K562 (cell line): ENCODE results near the gene C9orf50. TPM values are rescaled to one million over a fixed set of nuclear protein-coding genes. Genes with fewer than 3 reads are reported as not detected.

ENCODE experiments used
- ASH1L ChIP-seq: fragments of 450-650 bp; IDR thresholded peaks from 2 replicates; pipeline ENCODE4 v1.6.1; 2018; ENCODE audit warnings: borderline replicate concordance, mild to moderate bottlenecking, low read depth; ENCODE audit not compliant: partially characterized antibody
- BCOR ChIP-seq: fragments of 450-650 bp; IDR thresholded peaks from 2 replicates; pipeline ENCODE4 v1.6.1; 2016
- ERF ChIP-seq: fragments of 450-650 bp; formaldehyde crosslinking; IDR thresholded peaks from 2 replicates; pipeline ENCODE4 v1.4.0; 2020; ENCODE audit warnings: mild to moderate bottlenecking, mixed read lengths
- EZH2 ChIP-seq: IDR thresholded peaks from 2 replicates; pipeline ENCODE4 v1.6.1; 2012; ENCODE audit warnings: low read depth, mild to moderate bottlenecking, inconsistent platforms, low read length, borderline replicate concordance
- HDAC1 ChIP-seq, 2 experiments: fragments of 450-650 bp; IDR thresholded peaks; 2 replicates each; pipeline ENCODE4 v1.6.1; 2016 to 2017; ENCODE audit warnings: inconsistent platforms in 1 of 2, mild to moderate bottlenecking in 1 of 2, moderate library complexity in 1 of 2
- KDM1A ChIP-seq, 2 experiments: fragments of 450-650 bp; IDR thresholded peaks; 2 replicates each; pipeline ENCODE4 v1.6.1; 2016; ENCODE audit warnings: mild to moderate bottlenecking in 2 of 2
- LCOR ChIP-seq: sonication (generic); formaldehyde crosslinking; IDR thresholded peaks from 2 replicates; pipeline ENCODE4 v1.8.0; 2022; ENCODE audit warnings: mild to moderate bottlenecking, missing genetic modification reagents
- MXI1 ChIP-seq: IDR thresholded peaks from 2 replicates; pipeline ENCODE4 v1.6.1; 2011; ENCODE audit warnings: low read depth, mild to moderate bottlenecking, improper control_type of control experiment, low read length
- PTRF ChIP-seq: fragments of 450-650 bp; IDR thresholded peaks from 2 replicates; pipeline ENCODE4 v1.6.1; 2016; ENCODE audit warnings: mild to moderate bottlenecking, missing genetic modification characterization, missing compliant biosample characterization
- RCOR1 ChIP-seq, 2 experiments: IDR thresholded peaks; 2 replicates each; pipeline ENCODE4 v1.6.1; 2012; ENCODE audit warnings: low read depth in 2 of 2, low read length in 2 of 2, borderline replicate concordance in 1 of 2, improper control_type of control experiment in 1 of 2
- SMARCA5 ChIP-seq: fragments of 450-650 bp; IDR thresholded peaks from 2 replicates; pipeline ENCODE4 v1.6.1; 2016
- SRF ChIP-seq, 2 experiments: fragments of 250-450, 450-650 bp in 1 of 2; sonication (Bioruptor Pico) in 1 of 2; sonication (generic) in 1 of 2; formaldehyde crosslinking; IDR thresholded peaks; 2 replicates each; pipeline versions ENCODE4 v1.5.0 to v1.5.1; 2020 to 2022; ENCODE audit warnings: mild to moderate bottlenecking in 1 of 2, missing genetic modification reagents in 1 of 2
- TAL1 ChIP-seq: fragments of 450-650 bp; IDR thresholded peaks from 2 replicates; pipeline ENCODE4 v1.6.1; 2016; ENCODE audit warnings: mild to moderate bottlenecking
- TBL1XR1 ChIP-seq, 2 experiments: IDR thresholded peaks; 2 replicates each; pipeline ENCODE4 v1.6.1; 2012; ENCODE audit warnings: improper control_type of control experiment in 2 of 2, low read length in 2 of 2, mild to moderate bottlenecking in 1 of 2
- ZFP36 ChIP-seq: fragments of 150-350 bp; IDR thresholded peaks from 2 replicates; pipeline ENCODE4 v1.6.1; 2018; ENCODE audit warnings: low read length, low read depth; ENCODE audit not compliant: partially characterized antibody
- ZNF174 ChIP-seq: fragments of 250-450 bp; sonication (Bioruptor Pico); IDR thresholded peaks from 2 replicates; pipeline ENCODE4 v1.4.0; 2020; ENCODE audit warnings: mild to moderate bottlenecking
- ZNF507 ChIP-seq: conservative IDR thresholded peaks from 2 replicates; pipeline ENCODE4 v1.6.1; 2017; ENCODE audit warnings: missing genetic modification characterization, missing compliant biosample characterization
- ZNF778 ChIP-seq: fragments of 450-650 bp; formaldehyde crosslinking; IDR thresholded peaks from 2 replicates; pipeline ENCODE4 v1.4.0; 2020; ENCODE audit warnings: mild to moderate bottlenecking, moderate library complexity
- polyA plus RNA-seq, 8 experiments: library from polyadenylated mRNA; depleted of rRNA in 4 of 8; stranded (reverse) in 5 of 8; unstranded in 3 of 8; fragments of >200 nt; fragmentation: Nextera tagmentation in 2 of 8; fragmentation: Illumina TruSeq in 1 of 8; extraction: Ambion mirVana in 2 of 8; extraction: Trizol in 1 of 8; gene quantifications; 2 replicates each; pipeline versions ENCODE4 v1.2.1 to v1.2.3, GENCODE V29; 2011 to 2014; ENCODE audit warnings: inconsistent platforms in 1 of 8, missing spikeins in 1 of 8
- total RNA-seq, 7 experiments: library from RNA; depleted of rRNA in 6 of 7; stranded (reverse); fragments of >200 nt in 6 of 7; fragmentation: Illumina TruSeq in 2 of 7; extraction: Trizol in 2 of 7; gene quantifications; 2 replicates each; pipeline versions ENCODE4 v1.2.1 to v1.2.3, GENCODE V29; 2011 to 2021; ENCODE audit warnings: low replicate concordance in 1 of 7
- TF ChIP-seq, protein P1 (sequence below): fragments of 250-450 bp; sonication (Bioruptor Pico); IDR thresholded peaks from 2 replicates; pipeline ENCODE4 v1.9.0; 2021; ENCODE audit warnings: mild to moderate bottlenecking, inconsistent platforms
- TF ChIP-seq, protein P2 (sequence below): fragments of 450-650 bp; IDR thresholded peaks from 2 replicates; pipeline ENCODE4 v1.7.0; 2016; ENCODE audit warnings: borderline replicate concordance
- TF ChIP-seq, protein P3 (sequence below): fragments of 450-650 bp; formaldehyde crosslinking; IDR thresholded peaks from 2 replicates; pipeline ENCODE4 v1.4.0; 2020; ENCODE audit warnings: mild to moderate bottlenecking, moderate library complexity
- TF ChIP-seq, protein P4 (sequence below): sonication (generic); formaldehyde crosslinking; IDR thresholded peaks from 2 replicates; pipeline ENCODE4 v1.9.0; 2022; ENCODE audit warnings: mild to moderate bottlenecking, missing genetic modification reagents
- TF ChIP-seq, protein P5 (sequence below): IDR thresholded peaks from 3 replicates; pipeline ENCODE4 v1.6.1; 2011; ENCODE audit warnings: borderline replicate concordance, mild to moderate bottlenecking; ENCODE audit not compliant: insufficient read length, insufficient read depth

C9orf50 gene
- total and polyA plus RNA-seq, 9 of the 15 experiments (the other 6 are each of a cell fraction or from before 2014, with no cell fraction given) = not detected

DNA sequence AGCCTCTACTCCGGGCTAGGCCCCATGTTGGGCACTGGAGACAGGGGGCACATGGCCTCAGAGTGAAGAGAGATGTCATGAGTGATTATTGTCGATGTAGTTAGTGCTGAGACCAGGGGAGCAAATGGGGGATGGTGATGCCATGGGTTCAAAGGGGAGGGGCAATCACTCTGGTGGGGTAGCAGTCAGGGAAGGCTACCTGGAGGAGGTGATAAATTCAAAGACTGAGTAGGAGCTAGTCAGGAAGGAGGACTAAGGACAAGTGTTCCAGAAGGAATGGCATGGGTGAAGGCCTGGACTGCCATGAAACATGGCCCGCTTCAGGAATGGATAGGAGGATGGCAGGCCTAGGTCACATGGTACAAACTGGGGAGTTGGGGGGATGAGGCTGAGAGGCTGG, 41.6 kb downstream of the C9orf50 start (continued):
- TF ChIP-seq, protein P1, sequence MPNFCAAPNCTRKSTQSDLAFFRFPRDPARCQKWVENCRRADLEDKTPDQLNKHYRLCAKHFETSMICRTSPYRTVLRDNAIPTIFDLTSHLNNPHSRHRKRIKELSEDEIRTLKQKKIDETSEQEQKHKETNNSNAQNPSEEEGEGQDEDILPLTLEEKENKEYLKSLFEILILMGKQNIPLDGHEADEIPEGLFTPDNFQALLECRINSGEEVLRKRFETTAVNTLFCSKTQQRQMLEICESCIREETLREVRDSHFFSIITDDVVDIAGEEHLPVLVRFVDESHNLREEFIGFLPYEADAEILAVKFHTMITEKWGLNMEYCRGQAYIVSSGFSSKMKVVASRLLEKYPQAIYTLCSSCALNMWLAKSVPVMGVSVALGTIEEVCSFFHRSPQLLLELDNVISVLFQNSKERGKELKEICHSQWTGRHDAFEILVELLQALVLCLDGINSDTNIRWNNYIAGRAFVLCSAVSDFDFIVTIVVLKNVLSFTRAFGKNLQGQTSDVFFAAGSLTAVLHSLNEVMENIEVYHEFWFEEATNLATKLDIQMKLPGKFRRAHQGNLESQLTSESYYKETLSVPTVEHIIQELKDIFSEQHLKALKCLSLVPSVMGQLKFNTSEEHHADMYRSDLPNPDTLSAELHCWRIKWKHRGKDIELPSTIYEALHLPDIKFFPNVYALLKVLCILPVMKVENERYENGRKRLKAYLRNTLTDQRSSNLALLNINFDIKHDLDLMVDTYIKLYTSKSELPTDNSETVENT = no peak
- TF ChIP-seq SMARCA5 (peak; percentile 81), TBL1XR1 (IDR thresholded peaks at IDR 0.05; ENCODE audit: low read length in 2 of 2) (no peak), PTRF (tag) (no peak), KDM1A (IDR thresholded peaks at IDR 0.05) (0 out of 4 replicates have a peak, but pooled peaks of 1 of the 2 experiments have one; percentile 29), BCOR (peak; percentile 78), ERF (CRISPR knock-in tag) (no peak), ZFP36 (peak; percentile 97), HDAC1 (IDR thresholded peaks at IDR 0.05) (no peak), EZH2 (no peak), LCOR (no peak), ASH1L (no peak), ZNF174 (CRISPR knock-in tag) (no peak), ZNF507 (tag) (no peak), SRF (CRISPR knock-in tag; IDR thresholded peaks at IDR 0.05) (no peak), RCOR1 (IDR thresholded peaks at IDR 0.05; ENCODE audit: borderline replicate concordance in 1 of 2, low read depth in 2 of 2, low read length in 2 of 2) (0 out of 4 replicates have a peak, but pooled peaks of 1 of the 2 experiments have one; percentile 25), MXI1 (no peak), TAL1 (no peak), ZNF778 (CRISPR knock-in tag) (no peak)
- TF ChIP-seq, protein P2, sequence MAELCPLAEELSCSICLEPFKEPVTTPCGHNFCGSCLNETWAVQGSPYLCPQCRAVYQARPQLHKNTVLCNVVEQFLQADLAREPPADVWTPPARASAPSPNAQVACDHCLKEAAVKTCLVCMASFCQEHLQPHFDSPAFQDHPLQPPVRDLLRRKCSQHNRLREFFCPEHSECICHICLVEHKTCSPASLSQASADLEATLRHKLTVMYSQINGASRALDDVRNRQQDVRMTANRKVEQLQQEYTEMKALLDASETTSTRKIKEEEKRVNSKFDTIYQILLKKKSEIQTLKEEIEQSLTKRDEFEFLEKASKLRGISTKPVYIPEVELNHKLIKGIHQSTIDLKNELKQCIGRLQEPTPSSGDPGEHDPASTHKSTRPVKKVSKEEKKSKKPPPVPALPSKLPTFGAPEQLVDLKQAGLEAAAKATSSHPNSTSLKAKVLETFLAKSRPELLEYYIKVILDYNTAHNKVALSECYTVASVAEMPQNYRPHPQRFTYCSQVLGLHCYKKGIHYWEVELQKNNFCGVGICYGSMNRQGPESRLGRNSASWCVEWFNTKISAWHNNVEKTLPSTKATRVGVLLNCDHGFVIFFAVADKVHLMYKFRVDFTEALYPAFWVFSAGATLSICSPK = no peak
- TF ChIP-seq, protein P3, sequence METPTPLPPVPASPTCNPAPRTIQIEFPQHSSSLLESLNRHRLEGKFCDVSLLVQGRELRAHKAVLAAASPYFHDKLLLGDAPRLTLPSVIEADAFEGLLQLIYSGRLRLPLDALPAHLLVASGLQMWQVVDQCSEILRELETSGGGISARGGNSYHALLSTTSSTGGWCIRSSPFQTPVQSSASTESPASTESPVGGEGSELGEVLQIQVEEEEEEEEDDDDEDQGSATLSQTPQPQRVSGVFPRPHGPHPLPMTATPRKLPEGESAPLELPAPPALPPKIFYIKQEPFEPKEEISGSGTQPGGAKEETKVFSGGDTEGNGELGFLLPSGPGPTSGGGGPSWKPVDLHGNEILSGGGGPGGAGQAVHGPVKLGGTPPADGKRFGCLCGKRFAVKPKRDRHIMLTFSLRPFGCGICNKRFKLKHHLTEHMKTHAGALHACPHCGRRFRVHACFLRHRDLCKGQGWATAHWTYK (CRISPR knock-in tag) = no peak
- TF ChIP-seq, protein P4, sequence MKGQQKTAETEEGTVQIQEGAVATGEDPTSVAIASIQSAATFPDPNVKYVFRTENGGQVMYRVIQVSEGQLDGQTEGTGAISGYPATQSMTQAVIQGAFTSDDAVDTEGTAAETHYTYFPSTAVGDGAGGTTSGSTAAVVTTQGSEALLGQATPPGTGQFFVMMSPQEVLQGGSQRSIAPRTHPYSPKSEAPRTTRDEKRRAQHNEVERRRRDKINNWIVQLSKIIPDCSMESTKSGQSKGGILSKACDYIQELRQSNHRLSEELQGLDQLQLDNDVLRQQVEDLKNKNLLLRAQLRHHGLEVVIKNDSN (CRISPR knock-in tag) = 0 out of 2 replicates have a peak, but pooled peaks have one; percentile 20
- TF ChIP-seq, protein P5, sequence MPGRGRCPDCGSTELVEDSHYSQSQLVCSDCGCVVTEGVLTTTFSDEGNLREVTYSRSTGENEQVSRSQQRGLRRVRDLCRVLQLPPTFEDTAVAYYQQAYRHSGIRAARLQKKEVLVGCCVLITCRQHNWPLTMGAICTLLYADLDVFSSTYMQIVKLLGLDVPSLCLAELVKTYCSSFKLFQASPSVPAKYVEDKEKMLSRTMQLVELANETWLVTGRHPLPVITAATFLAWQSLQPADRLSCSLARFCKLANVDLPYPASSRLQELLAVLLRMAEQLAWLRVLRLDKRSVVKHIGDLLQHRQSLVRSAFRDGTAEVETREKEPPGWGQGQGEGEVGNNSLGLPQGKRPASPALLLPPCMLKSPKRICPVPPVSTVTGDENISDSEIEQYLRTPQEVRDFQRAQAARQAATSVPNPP = no peak
